Measurements from ENCODE around the gene GCC2.
"Not testable (repeated sequence)": the region's sequence is repeated elsewhere in the genome, so short reads cannot be mapped to it uniquely, and the experiment has no call there.

GCC2 gene

GRCh38 chr2:108417254-108417653 lies 31.8 kb upstream of the GCC2 start:
- no peak overlapping the region for H3K4me3 ChIP-seq (ENCODE audit: control insufficient read depth, low read depth, low read length)
- TF ChIP-seq, protein P1, sequence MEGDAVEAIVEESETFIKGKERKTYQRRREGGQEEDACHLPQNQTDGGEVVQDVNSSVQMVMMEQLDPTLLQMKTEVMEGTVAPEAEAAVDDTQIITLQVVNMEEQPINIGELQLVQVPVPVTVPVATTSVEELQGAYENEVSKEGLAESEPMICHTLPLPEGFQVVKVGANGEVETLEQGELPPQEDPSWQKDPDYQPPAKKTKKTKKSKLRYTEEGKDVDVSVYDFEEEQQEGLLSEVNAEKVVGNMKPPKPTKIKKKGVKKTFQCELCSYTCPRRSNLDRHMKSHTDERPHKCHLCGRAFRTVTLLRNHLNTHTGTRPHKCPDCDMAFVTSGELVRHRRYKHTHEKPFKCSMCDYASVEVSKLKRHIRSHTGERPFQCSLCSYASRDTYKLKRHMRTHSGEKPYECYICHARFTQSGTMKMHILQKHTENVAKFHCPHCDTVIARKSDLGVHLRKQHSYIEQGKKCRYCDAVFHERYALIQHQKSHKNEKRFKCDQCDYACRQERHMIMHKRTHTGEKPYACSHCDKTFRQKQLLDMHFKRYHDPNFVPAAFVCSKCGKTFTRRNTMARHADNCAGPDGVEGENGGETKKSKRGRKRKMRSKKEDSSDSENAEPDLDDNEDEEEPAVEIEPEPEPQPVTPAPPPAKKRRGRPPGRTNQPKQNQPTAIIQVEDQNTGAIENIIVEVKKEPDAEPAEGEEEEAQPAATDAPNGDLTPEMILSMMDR (IDR thresholded peaks at IDR 0.05; ENCODE audit: control insufficient read depth, insufficient read depth, low read depth, low read length, missing control alignments) = no peak
- no peak for DNase-seq (ENCODE audit: low read depth)

GRCh38 chr2:108418416-108418815 lies 30.6 kb upstream of the GCC2 start:
- no peak for DNase-seq (ENCODE audit: low read depth)
- H3K4me3 ChIP-seq (ENCODE audit: control insufficient read depth, low read depth, low read length) = no peak overlapping the region
- TF ChIP-seq, protein P1 (IDR thresholded peaks at IDR 0.05; ENCODE audit: control insufficient read depth, insufficient read depth, low read depth, low read length, missing control alignments) = no peak

DNA sequence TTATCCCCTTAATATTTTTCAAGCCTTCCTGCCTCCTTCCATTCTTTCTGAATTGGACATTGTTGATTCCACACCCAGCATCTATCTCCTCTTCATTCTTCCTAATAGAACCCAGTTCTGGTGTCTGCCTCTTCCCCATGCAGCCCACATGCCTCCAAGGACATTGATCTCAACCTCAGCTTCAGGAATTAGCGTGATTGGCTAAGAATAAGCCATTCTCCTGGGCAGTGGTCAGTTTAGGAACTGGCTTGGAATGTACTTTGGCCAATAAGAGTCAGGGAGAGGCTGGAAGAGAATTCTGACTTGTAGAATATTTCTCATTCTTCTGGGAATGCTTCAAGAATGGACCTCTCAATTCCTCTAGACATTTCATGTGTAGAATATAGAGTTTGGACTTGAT lies 25.9 kb upstream of the GCC2 start:
- DNase-seq (ENCODE audit: low read depth) = no peak
- no peak overlapping the region for H3K4me3 ChIP-seq (ENCODE audit: control insufficient read depth, low read depth, low read length)
- TF ChIP-seq, protein P1 (IDR thresholded peaks at IDR 0.05; ENCODE audit: control insufficient read depth, insufficient read depth, low read depth, low read length, missing control alignments) = no peak

DNA sequence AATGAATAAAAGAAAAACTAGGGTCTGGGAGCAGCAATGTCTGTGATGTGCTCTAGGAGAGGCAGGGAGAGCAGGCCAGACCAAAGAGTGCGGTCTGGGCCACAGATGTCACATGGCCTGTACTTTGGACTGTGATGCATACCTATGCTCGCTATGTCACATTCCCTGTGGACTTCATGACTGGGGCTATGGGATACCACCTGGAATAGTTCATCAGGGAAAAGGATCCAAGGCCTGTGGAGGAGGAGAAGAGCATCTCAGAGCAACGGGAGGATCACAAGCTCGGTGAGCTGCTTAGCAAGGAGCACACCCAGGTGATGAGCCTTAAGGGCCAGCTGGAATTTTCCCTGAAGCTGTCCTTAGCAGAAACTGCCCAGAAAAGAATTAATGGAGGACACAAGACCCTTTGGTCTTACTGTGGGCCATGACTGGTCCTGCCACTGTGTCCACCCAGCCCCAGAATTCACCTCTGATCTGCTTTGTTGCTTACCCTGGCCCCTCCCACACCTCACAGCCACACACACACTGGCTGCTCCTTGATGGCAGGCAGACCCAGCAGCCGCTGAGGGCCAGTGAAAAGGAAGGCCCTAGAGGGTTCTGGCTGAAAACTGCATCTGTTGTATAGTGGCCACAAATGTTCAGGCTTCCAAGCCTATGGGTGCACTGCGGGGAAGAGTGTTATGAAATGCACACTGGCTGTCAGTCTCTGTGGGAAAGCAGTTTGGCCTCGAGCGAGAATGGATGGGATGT lies 25.3 kb upstream of the GCC2 start:
- DNase-seq (ENCODE audit: low read depth) = no peak
- TF ChIP-seq, protein P1 (IDR thresholded peaks at IDR 0.05; ENCODE audit: control insufficient read depth, insufficient read depth, low read depth, low read length, missing control alignments) = no peak
- no peak overlapping the region for H3K4me3 ChIP-seq (ENCODE audit: control insufficient read depth, low read depth, low read length)

DNA sequence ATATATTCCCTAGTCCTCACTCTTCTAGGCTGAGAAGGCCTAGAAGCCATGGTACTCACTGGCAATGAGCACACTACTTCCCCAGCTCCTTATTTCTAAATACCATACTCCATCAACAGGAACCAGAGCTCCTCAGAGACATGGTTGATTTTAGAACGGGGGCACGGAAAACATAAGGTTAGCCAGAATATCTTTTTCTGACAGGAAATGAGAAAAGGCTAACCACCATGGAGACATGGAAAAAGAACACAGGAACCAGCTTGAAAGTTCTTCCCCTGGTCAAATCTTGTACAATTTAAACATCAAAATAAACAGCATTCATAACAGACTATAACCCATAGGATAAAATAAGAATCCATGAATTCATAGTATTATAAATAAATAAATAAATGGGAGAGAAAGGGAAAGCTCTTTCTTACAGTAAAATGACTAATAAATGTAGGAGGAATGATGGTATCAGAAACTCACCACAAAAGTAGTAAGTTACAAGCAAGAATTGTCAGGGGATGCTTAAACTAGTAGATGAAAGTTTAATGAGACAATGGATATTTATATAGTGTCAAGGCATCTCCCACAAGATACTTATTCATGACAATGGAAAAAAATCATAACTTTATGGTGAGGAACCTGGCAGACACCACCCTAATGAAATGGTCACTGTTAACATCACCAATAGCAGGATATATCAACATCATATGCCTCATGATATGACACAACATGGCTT lies 20.6 kb upstream of the GCC2 start:
- TF ChIP-seq, protein P1 (IDR thresholded peaks at IDR 0.05; ENCODE audit: control insufficient read depth, insufficient read depth, low read depth, low read length, missing control alignments) = no peak
- no peak for DNase-seq (ENCODE audit: low read depth)
- H3K4me3 ChIP-seq (ENCODE audit: control insufficient read depth, low read depth, low read length) = no peak overlapping the region

- not testable (repeated sequence) for H3K4me3 ChIP-seq (ENCODE audit: control insufficient read depth, low read depth, low read length); DNase-seq (ENCODE audit: low read depth)
Measured at GRCh38 chr2:108435578-108435977, 13.4 kb upstream of the GCC2 start.

- TF ChIP-seq, protein P1 (IDR thresholded peaks at IDR 0.05; ENCODE audit: control insufficient read depth, insufficient read depth, low read depth, low read length, missing control alignments) = no peak
- no peak overlapping the region for H3K4me3 ChIP-seq (ENCODE audit: control insufficient read depth, low read depth, low read length)
- no peak for DNase-seq (ENCODE audit: low read depth)
Measured at GRCh38 chr2:108436976-108437375, 12.0 kb upstream of the GCC2 start.

Data from AG09309 (cell line).